Glutamatergic neuron (in vitro differentiated cells): Measurements from ENCODE around the gene SCNM1. TPM values are rescaled to one million over a fixed set of nuclear protein-coding genes. Genes with fewer than 3 reads are reported as not detected.
A peak's percentile ranks its signal among the peaks of the same experiment; 100 is the strongest.
"Not testable (repeated sequence)": the region's sequence is repeated elsewhere in the genome, so short reads cannot be mapped to it uniquely, and the experiment has no call there.

ENCODE experiments used
- DNase-seq: peaks from one replicate; pipeline ENCODE4 v3.0.0; 2022
- H3K27ac Mint-ChIP-seq: one replicate; pipeline ENCODE4 v1.8.0; 2020; ENCODE audit warnings: mild to moderate bottlenecking, mixed read lengths, inconsistent platforms; ENCODE audit not compliant: unreplicated experiment
- H3K27me3 Mint-ChIP-seq: one replicate; pipeline ENCODE4 v1.8.0; 2020; ENCODE audit warnings: mild to moderate bottlenecking, moderate library complexity, mixed read lengths, inconsistent platforms; ENCODE audit not compliant: unreplicated experiment
- H3K36me3 Mint-ChIP-seq: one replicate; pipeline ENCODE4 v1.8.0; 2020; ENCODE audit warnings: mild to moderate bottlenecking, mixed read lengths, inconsistent platforms; ENCODE audit not compliant: unreplicated experiment
- H3K4me1 Mint-ChIP-seq: one replicate; pipeline ENCODE4 v1.8.0; 2020; ENCODE audit warnings: mild to moderate bottlenecking, low read depth, mixed read lengths, inconsistent platforms; ENCODE audit not compliant: unreplicated experiment
- H3K4me3 Mint-ChIP-seq: one replicate; pipeline ENCODE4 v1.8.0; 2020; ENCODE audit warnings: mild to moderate bottlenecking, mixed read lengths, inconsistent platforms; ENCODE audit not compliant: unreplicated experiment
- H3K9me3 Mint-ChIP-seq: one replicate; pipeline ENCODE4 v1.8.0; 2020; ENCODE audit warnings: mild to moderate bottlenecking, moderate library complexity, mixed read lengths, inconsistent platforms; ENCODE audit not compliant: unreplicated experiment
- CTCF ChIP-seq: fragments of 200-600 bp; sonication (generic); IDR thresholded peaks from one replicate; pipeline ENCODE4 v1.5.0; 2021; ENCODE audit not compliant: partially characterized antibody, unreplicated experiment
- total RNA-seq: library from RNA; stranded (reverse); fragmentation: NEBNext Ultra II Directional; extraction: Animal tissue kit (Norgen Biotek cat#: 25700); gene quantifications from one replicate; pipeline ENCODE4 v1.2.1, GENCODE V29; 2021; ENCODE audit not compliant: unreplicated experiment

The SCNM1 gene
- total RNA-seq, 1 donor from 2014 or later, result 44.2 TPM

GRCh38 chr1:151193304-151193703 lies 27.4 kb downstream of the SCNM1 start:
- Mint-ChIP-seq H3K4me1 (peaks cover 6% of the 10 kb centered on the region), H3K27ac (no peak overlapping the region), H3K9me3 (peaks cover 5% of the 10 kb centered on the region), H3K36me3 (no peaks in the 10 kb centered on the region), H3K27me3 (peaks cover 8% of the 10 kb centered on the region), H3K4me3 (no peak overlapping the region)
- TF ChIP-seq CTCF, result no peak
- no peak for DNase-seq

GRCh38 chr1:151193856-151194255 lies 27.9 kb downstream of the SCNM1 start:
- Mint-ChIP-seq H3K27me3 (peaks cover 10% of the 10 kb centered on the region), H3K9me3 (peaks cover 7% of the 10 kb centered on the region), H3K27ac (no peak overlapping the region), H3K36me3 (no peaks in the 10 kb centered on the region), H3K4me3 (no peak overlapping the region), H3K4me1 (peaks cover 2% of the 10 kb centered on the region)
- no peak for DNase-seq
- no peak for TF ChIP-seq CTCF

- H3K36me3 Mint-ChIP-seq, H3K4me3 Mint-ChIP-seq, DNase-seq, H3K4me1 Mint-ChIP-seq, H3K9me3 Mint-ChIP-seq, H3K27ac Mint-ChIP-seq: not testable (repeated sequence)
- H3K27me3 Mint-ChIP-seq, result peaks cover 12% of the 10 kb centered on the region
Measured at GRCh38 chr1:151194894-151195594, 29.1 kb downstream of the SCNM1 start.

- DNase-seq, result no peak
- Mint-ChIP-seq H3K27me3 (peaks cover 10% of the 10 kb centered on the region), H3K4me1 (peaks cover 10% of the 10 kb centered on the region), H3K9me3 (peaks cover 3% of the 10 kb centered on the region), H3K4me3 (no peak overlapping the region), H3K27ac (no peak overlapping the region), H3K36me3 (no peaks in the 10 kb centered on the region)
- peak; percentile 14 for TF ChIP-seq CTCF
Measured at GRCh38 chr1:151196292-151196800, 30.4 kb downstream of the SCNM1 start.

- peak overlapping the region; percentile 96 for H3K27ac Mint-ChIP-seq
- H3K36me3 Mint-ChIP-seq, result no peaks in the 10 kb centered on the region
- peaks cover 11% of the 10 kb centered on the region for H3K27me3 Mint-ChIP-seq
- peaks cover 3% of the 10 kb centered on the region for H3K9me3 Mint-ChIP-seq
- H3K4me3 Mint-ChIP-seq, result peak overlapping the region; percentile 98
- no peak for DNase-seq
- TF ChIP-seq CTCF, result no peak
- peaks cover 10% of the 10 kb centered on the region for H3K4me1 Mint-ChIP-seq
Measured at GRCh38 chr1:151197863-151198253, 31.9 kb downstream of the SCNM1 start.
